Gastrocnemius medialis (tissue), 4 donors: ENCODE results near the gene CCDC33.

Experiments used
- CTCF ChIP-seq, 5 experiments: fragments of 450-650 bp in 3 of 5; fragments of 200-600 bp in 2 of 5; sonication (generic) in 2 of 5; IDR thresholded peaks in 4 of 5; conservative IDR thresholded peaks in 1 of 5; 1 replicate in 4 of 5; 2 replicates in 1 of 5; pipeline ENCODE4 v1.5.1; 2016 to 2019; ENCODE audit warnings: antibody characterized with exemption in 5 of 5, mild to moderate bottlenecking in 3 of 5, moderate library complexity in 3 of 5
- POLR2A ChIP-seq, 2 donors: fragments of 450-650 bp; IDR thresholded peaks; one replicate each; pipeline ENCODE4 v1.6.1; 2017; ENCODE audit warnings: antibody characterized with exemption in 2 of 2, mild to moderate bottlenecking in 2 of 2, moderate library complexity in 2 of 2

DNA sequence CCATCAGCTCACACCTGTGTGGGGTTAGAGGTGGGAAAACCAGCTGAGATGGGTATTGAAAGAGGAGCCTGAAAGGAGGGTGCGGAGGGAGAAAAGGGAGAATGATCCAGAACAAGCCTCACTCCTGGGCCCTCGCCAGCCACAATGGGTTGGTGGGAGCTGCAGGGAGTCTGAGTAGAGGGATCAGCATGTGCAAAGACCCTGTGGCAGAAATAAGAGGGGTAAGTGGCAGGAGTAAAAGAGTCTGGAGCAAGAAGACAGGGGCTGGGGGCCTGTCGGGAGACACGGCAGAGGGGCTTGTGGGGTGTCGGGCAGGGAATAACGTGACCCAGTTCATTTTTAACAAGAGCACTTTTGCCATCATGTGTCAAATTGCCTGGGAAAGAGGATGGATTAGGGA, 34.0 kb downstream of the CCDC33 start:
- no peak for TF ChIP-seq CTCF (IDR thresholded peaks at IDR 0.05 in 4 of 5, conservative IDR thresholded peaks at IDR 0.05 in 1 of 5)
- no peak for TF ChIP-seq POLR2A (IDR thresholded peaks at IDR 0.05)
